K562 (cell line): ENCODE results near the gene GOLGA8S. TPM values are rescaled to one million over a fixed set of nuclear protein-coding genes. Genes with fewer than 3 reads are reported as not detected.

ENCODE experiments used
- CAMTA2 ChIP-seq: fragments of 250-450 bp; sonication (Bioruptor Pico); conservative IDR thresholded peaks from 2 replicates; pipeline ENCODE4 v1.5.1; 2022
- FOXP1 ChIP-seq: sonication (generic); formaldehyde crosslinking; IDR thresholded peaks from 2 replicates; pipeline ENCODE4 v1.8.0; 2022; ENCODE audit warnings: mild to moderate bottlenecking, missing genetic modification reagents
- LARP7 ChIP-seq: fragments of 450-650 bp; IDR thresholded peaks from 2 replicates; pipeline ENCODE4 v1.6.1; 2016
- PCBP1 ChIP-seq: fragments of 200-400 bp; formaldehyde crosslinking; IDR thresholded peaks from 2 replicates; pipeline ENCODE4 v1.6.1; 2018; ENCODE audit warnings: mild to moderate bottlenecking, low read depth, low read length; ENCODE audit not compliant: poor library complexity, severe bottlenecking
- SRSF7 ChIP-seq: fragments of 200-400 bp; formaldehyde crosslinking; optimal IDR thresholded peaks from 2 replicates; pipeline ENCODE3; 2017; ENCODE audit warnings: mild to moderate bottlenecking, low read depth, low read length
- UBTF ChIP-seq, 2 experiments: IDR thresholded peaks; 2 replicates each; pipeline ENCODE4 v1.6.1; 2012; ENCODE audit warnings: improper control_type of control experiment in 2 of 2, low read depth in 2 of 2, low read length in 2 of 2, borderline replicate concordance in 1 of 2
- ZBED1 ChIP-seq: IDR thresholded peaks from 2 replicates; pipeline ENCODE4 v1.6.1; 2014
- polyA plus RNA-seq, 8 experiments: library from polyadenylated mRNA; depleted of rRNA in 4 of 8; stranded (reverse) in 5 of 8; unstranded in 3 of 8; fragments of >200 nt; fragmentation: Nextera tagmentation in 2 of 8; fragmentation: Illumina TruSeq in 1 of 8; extraction: Ambion mirVana in 2 of 8; extraction: Trizol in 1 of 8; gene quantifications; 2 replicates each; pipeline versions ENCODE4 v1.2.1 to v1.2.3, GENCODE V29; 2011 to 2014; ENCODE audit warnings: inconsistent platforms in 1 of 8, missing spikeins in 1 of 8
- total RNA-seq, 7 experiments: library from RNA; depleted of rRNA in 6 of 7; stranded (reverse); fragments of >200 nt in 6 of 7; fragmentation: Illumina TruSeq in 2 of 7; extraction: Trizol in 2 of 7; gene quantifications; 2 replicates each; pipeline versions ENCODE4 v1.2.1 to v1.2.3, GENCODE V29; 2011 to 2021; ENCODE audit warnings: low replicate concordance in 1 of 7
- TF ChIP-seq, protein P1 (sequence below), 2 experiments: IDR thresholded peaks; 2 replicates each; pipeline ENCODE4 v1.6.1; 2011; ENCODE audit warnings: borderline replicate concordance in 1 of 2, control low read depth in 1 of 2, low read depth in 1 of 2, low read length in 1 of 2, mild to moderate bottlenecking in 1 of 2, mixed read lengths in 1 of 2, moderate library complexity in 1 of 2; ENCODE audit not compliant: insufficient read depth in 1 of 2, insufficient read length in 1 of 2, poor library complexity in 1 of 2, severe bottlenecking in 1 of 2; ENCODE audit errors: extremely low read depth in 1 of 2
- TF ChIP-seq, protein P2 (sequence below): fragments of 450-650 bp; IDR thresholded peaks from 2 replicates; pipeline ENCODE4 v1.7.0; 2016; ENCODE audit warnings: borderline replicate concordance
- TF ChIP-seq, protein P3 (sequence below): fragments of 250-450 bp; sonication (Bioruptor Pico); IDR thresholded peaks from 2 replicates; pipeline ENCODE4 v1.8.0; 2022; ENCODE audit warnings: moderate library complexity, mild to moderate bottlenecking, inconsistent platforms

GOLGA8S gene
- total and polyA plus RNA-seq, 9 of the 15 experiments (the other 6 are each of a cell fraction or from before 2014, with no cell fraction given): 0.01 TPM; not detected in 7

- TF ChIP-seq, protein P1, sequence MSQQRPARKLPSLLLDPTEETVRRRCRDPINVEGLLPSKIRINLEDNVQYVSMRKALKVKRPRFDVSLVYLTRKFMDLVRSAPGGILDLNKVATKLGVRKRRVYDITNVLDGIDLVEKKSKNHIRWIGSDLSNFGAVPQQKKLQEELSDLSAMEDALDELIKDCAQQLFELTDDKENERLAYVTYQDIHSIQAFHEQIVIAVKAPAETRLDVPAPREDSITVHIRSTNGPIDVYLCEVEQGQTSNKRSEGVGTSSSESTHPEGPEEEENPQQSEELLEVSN (IDR thresholded peaks at IDR 0.05; ENCODE audit: borderline replicate concordance in 1 of 2, extremely low read depth in 1 of 2, insufficient read depth in 1 of 2, insufficient read length in 1 of 2, low read depth in 1 of 2, low read length in 1 of 2, poor library complexity in 1 of 2, severe bottlenecking in 1 of 2): no peak
- TF ChIP-seq, protein P2, sequence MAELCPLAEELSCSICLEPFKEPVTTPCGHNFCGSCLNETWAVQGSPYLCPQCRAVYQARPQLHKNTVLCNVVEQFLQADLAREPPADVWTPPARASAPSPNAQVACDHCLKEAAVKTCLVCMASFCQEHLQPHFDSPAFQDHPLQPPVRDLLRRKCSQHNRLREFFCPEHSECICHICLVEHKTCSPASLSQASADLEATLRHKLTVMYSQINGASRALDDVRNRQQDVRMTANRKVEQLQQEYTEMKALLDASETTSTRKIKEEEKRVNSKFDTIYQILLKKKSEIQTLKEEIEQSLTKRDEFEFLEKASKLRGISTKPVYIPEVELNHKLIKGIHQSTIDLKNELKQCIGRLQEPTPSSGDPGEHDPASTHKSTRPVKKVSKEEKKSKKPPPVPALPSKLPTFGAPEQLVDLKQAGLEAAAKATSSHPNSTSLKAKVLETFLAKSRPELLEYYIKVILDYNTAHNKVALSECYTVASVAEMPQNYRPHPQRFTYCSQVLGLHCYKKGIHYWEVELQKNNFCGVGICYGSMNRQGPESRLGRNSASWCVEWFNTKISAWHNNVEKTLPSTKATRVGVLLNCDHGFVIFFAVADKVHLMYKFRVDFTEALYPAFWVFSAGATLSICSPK: no peak
- TF ChIP-seq CAMTA2 (no peak), SRSF7 (no peak), LARP7 (no peak), FOXP1 (no peak), PCBP1 (no peak), ZBED1 (no peak), UBTF (IDR thresholded peaks at IDR 0.05; ENCODE audit: borderline replicate concordance in 1 of 2, low read depth in 2 of 2, low read length in 2 of 2) (no peak)
- TF ChIP-seq, protein P3, sequence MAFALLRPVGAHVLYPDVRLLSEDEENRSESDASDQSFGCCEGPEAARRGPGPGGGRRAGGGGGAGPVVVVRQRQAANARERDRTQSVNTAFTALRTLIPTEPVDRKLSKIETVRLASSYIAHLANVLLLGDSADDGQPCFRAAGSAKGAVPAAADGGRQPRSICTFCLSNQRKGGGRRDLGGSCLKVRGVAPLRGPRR (CRISPR knock-in tag): no peak
These were observed 29.8 kb downstream of the GOLGA8S start (continued) for GRCh38 chr15:23384371-23384770.
